AG09309 (cell line): ENCODE data around the gene BTF3.

Experiments used
- DNase-seq: peaks from one replicate; pipeline ENCODE4 v3.0.0-alpha.2; 2010; ENCODE audit warnings: low read depth
- H3K4me3 ChIP-seq: 2 replicates; pipeline ENCODE4 v1.5.1; 2011; ENCODE audit warnings: mild to moderate bottlenecking, low read depth, low read length, moderate library complexity; ENCODE audit not compliant: control insufficient read depth
- CTCF ChIP-seq: IDR thresholded peaks from 2 replicates; pipeline ENCODE4 v1.5.1; 2011; ENCODE audit warnings: mild to moderate bottlenecking, low read depth, low read length, inconsistent platforms; ENCODE audit not compliant: insufficient read depth, control insufficient read depth; ENCODE audit errors: missing control alignments

Gene BTF3

GRCh38 chr5:73515232-73515631 is 17.0 kb downstream of the BTF3 start:
- no peak for DNase-seq
- TF ChIP-seq CTCF = no peak
- H3K4me3 ChIP-seq = no peak overlapping the region

GRCh38 chr5:73519531-73520283 is 21.5 kb downstream of the BTF3 start:
- no peak for DNase-seq
- peak; percentile 76 for TF ChIP-seq CTCF

GRCh38 chr5:73522989-73523388 is 24.7 kb downstream of the BTF3 start:
- DNase-seq = no peak
- no peak overlapping the region for H3K4me3 ChIP-seq
- no peak for TF ChIP-seq CTCF

More at GRCh38 chr5:73519531-73520283, 21.5 kb downstream of the BTF3 start:
- no peak overlapping the region for H3K4me3 ChIP-seq

- no peak overlapping the region for H3K4me3 ChIP-seq
- DNase-seq = no peak
- no peak for TF ChIP-seq CTCF
These were observed 25.6 kb downstream of the BTF3 start for GRCh38 chr5:73523861-73524260.

GRCh38 chr5:73525606-73526203 is 27.5 kb downstream of the BTF3 start:
- no peak for TF ChIP-seq CTCF
- no peak for DNase-seq
- no peak overlapping the region for H3K4me3 ChIP-seq

GRCh38 chr5:73528248-73528647 is 30.0 kb downstream of the BTF3 start:
- no peak for TF ChIP-seq CTCF
- H3K4me3 ChIP-seq = no peak overlapping the region
- DNase-seq = no peak

GRCh38 chr5:73529081-73529480 is 30.8 kb downstream of the BTF3 start:
- TF ChIP-seq CTCF = no peak
- no peak overlapping the region for H3K4me3 ChIP-seq
- DNase-seq = no peak
